ENCODE data around the gene CMYA5. TPM values are rescaled to one million over a fixed set of nuclear protein-coding genes. Genes with fewer than 3 reads are reported as not detected.
"Not testable (repeated sequence)": the region's sequence is repeated elsewhere in the genome, so short reads cannot be mapped to it uniquely, and the experiment has no call there.

Gene CMYA5
- total RNA-seq, 1 experiment from 2014 or later = 0.15 TPM

DNA sequence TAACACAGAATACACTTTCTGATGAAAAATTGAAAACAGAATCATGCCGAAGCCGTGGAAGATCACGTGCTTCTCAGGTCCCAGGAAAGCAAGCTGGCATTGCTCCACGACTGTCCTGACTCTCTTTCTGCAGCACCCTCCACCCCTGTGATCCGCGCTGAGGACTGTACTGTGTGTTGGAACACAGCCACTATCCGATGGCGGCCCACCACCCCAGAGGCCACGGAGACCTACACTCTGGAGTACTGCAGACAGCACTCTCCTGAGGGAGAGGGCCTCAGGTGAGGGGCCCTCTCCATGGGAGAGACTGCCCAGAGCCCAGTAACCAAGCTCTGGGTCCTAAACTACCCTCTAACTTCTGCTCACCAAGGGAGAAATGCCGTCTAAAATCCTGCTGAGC, 73.3 kb downstream of the CMYA5 start:
- intact Hi-C loops (cut with micrococcal nuclease) = no loop called here
- DNase-seq (no peak), ATAC-seq (no peak)
- H3K9me2 ChIP-seq (replicated peaks; ENCODE audit: low read length) = no peaks in the 10 kb centered on the region
- no peak overlapping the region for H3K9ac ChIP-seq (ENCODE audit: low read length)
- H3K9me3 ChIP-seq (ENCODE audit: low read length) = no peaks in the 10 kb centered on the region
- H3F3A ChIP-seq (ENCODE audit: low read length, unreplicated experiment) = no peaks in the 10 kb centered on the region
- no peaks in the 10 kb centered on the region for H3K79me2 ChIP-seq (ENCODE audit: low read length)
- POLR2A ChIA-PET (ENCODE audit: unreplicated experiment) = no interaction called here
- no peak overlapping the region for H2AFZ ChIP-seq (ENCODE audit: low read length)
- no peaks in the 10 kb centered on the region for H3K4me1 ChIP-seq (ENCODE audit: insufficient read depth, low read length)
- no peaks in the 10 kb centered on the region for H3K36me3 ChIP-seq (ENCODE audit: low read depth, low read length)
- H4K20me1 ChIP-seq (ENCODE audit: low read length) = no peaks in the 10 kb centered on the region
- BruUV-seq (replicated peaks) = no TSS peak
- H3K27me3 ChIP-seq (ENCODE audit: low read length) = no peaks in the 10 kb centered on the region
- H3K27ac ChIP-seq (ENCODE audit: low read length) = no peak overlapping the region
- H3K4me3 ChIP-seq (ENCODE audit: low read length) = no peak overlapping the region
- TF ChIP-seq EZH2phosphoT487 (IDR thresholded peaks at IDR 0.05; ENCODE audit: borderline replicate concordance, low read length) = no peak
- no peak for TF ChIP-seq EZH2 (IDR thresholded peaks at IDR 0.05; ENCODE audit: low read length, unreplicated experiment)
- CTCF ChIA-PET = no interaction called here
- no peak overlapping the region for H3K4me2 ChIP-seq (ENCODE audit: low read length)

DNA sequence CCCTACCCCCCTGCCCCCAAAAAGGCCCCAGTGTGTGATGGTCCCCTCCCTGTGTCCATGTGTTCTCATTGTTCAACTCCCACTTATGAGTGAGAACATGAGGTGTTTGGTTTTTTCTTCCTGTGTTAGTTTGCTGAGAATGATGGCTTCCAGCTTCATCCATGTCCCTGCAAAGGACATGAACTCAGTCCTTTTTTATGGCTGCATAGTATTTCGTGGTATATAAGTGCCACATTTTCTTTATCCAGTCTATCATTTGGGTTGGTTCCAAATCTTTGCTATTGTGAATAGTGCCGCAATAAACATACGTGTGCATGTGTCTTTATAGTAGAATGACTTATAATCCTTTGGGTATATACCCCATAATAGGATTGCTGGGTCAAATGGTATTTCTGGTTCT, 74.5 kb downstream of the CMYA5 start:
- H3K9ac ChIP-seq (ENCODE audit: low read length); H3K36me3 ChIP-seq (ENCODE audit: low read depth, low read length); ATAC-seq; H3K4me3 ChIP-seq (ENCODE audit: low read length); H3F3A ChIP-seq (ENCODE audit: low read length, unreplicated experiment); POLR2A ChIA-PET (ENCODE audit: unreplicated experiment); H4K20me1 ChIP-seq (ENCODE audit: low read length); H3K79me2 ChIP-seq (ENCODE audit: low read length); H2AFZ ChIP-seq (ENCODE audit: low read length); H3K4me2 ChIP-seq (ENCODE audit: low read length); H3K9me3 ChIP-seq (ENCODE audit: low read length); BruUV-seq (replicated peaks); CTCF ChIA-PET; DNase-seq; intact Hi-C loops (cut with micrococcal nuclease); H3K9me2 ChIP-seq (replicated peaks; ENCODE audit: low read length); H3K27me3 ChIP-seq (ENCODE audit: low read length); H3K4me1 ChIP-seq (ENCODE audit: insufficient read depth, low read length); H3K27ac ChIP-seq (ENCODE audit: low read length): not testable (repeated sequence)

DNA sequence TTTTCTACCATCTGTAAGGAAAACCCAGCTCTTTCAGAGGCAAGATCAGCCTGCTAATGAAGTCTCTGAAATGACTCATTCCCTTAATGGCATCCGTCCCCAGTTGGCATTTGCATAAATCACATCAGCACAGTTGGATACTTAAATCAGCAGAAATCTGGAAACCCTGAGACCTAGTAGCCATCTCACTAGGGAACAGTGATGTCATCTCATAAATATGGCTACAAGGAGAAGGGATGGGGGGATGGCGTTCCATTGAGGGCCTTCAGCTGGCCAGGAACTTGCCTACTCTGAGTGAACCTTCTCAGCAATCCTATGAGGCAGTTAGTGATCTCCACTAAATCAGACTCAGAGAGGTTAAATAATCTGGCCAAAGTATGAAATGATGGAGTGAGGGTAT, 81.8 kb downstream of the CMYA5 start:
- Histone ChIP-seq H4K20me1 (ENCODE audit: low read length) (no peaks in the 10 kb centered on the region), H3K27me3 (ENCODE audit: low read length) (no peaks in the 10 kb centered on the region), H3K9me2 (replicated peaks; ENCODE audit: low read length) (no peaks in the 10 kb centered on the region), H3F3A (ENCODE audit: low read length, unreplicated experiment) (no peaks in the 10 kb centered on the region), H3K27ac (ENCODE audit: low read length) (no peak overlapping the region), H3K4me1 (ENCODE audit: insufficient read depth, low read length) (no peaks in the 10 kb centered on the region), H3K4me2 (ENCODE audit: low read length) (no peak overlapping the region), H3K9ac (ENCODE audit: low read length) (no peak overlapping the region), H2AFZ (ENCODE audit: low read length) (no peak overlapping the region), H3K9me3 (ENCODE audit: low read length) (no peaks in the 10 kb centered on the region), H3K79me2 (ENCODE audit: low read length) (no peaks in the 10 kb centered on the region), H3K36me3 (ENCODE audit: low read depth, low read length) (no peaks in the 10 kb centered on the region), H3K4me3 (ENCODE audit: low read length) (no peak overlapping the region)
- ChIA-PET CTCF (no interaction called here), POLR2A (ENCODE audit: unreplicated experiment) (no interaction called here)
- intact Hi-C loops (cut with micrococcal nuclease) = no loop called here
- no TSS peak for BruUV-seq (replicated peaks)
- DNase-seq = no peak
- no peak for ATAC-seq
- TF ChIP-seq EZH2phosphoT487 (IDR thresholded peaks at IDR 0.05; ENCODE audit: borderline replicate concordance, low read length) (no peak), EZH2 (IDR thresholded peaks at IDR 0.05; ENCODE audit: low read length, unreplicated experiment) (no peak)
- TF ChIP-seq, protein P1, sequence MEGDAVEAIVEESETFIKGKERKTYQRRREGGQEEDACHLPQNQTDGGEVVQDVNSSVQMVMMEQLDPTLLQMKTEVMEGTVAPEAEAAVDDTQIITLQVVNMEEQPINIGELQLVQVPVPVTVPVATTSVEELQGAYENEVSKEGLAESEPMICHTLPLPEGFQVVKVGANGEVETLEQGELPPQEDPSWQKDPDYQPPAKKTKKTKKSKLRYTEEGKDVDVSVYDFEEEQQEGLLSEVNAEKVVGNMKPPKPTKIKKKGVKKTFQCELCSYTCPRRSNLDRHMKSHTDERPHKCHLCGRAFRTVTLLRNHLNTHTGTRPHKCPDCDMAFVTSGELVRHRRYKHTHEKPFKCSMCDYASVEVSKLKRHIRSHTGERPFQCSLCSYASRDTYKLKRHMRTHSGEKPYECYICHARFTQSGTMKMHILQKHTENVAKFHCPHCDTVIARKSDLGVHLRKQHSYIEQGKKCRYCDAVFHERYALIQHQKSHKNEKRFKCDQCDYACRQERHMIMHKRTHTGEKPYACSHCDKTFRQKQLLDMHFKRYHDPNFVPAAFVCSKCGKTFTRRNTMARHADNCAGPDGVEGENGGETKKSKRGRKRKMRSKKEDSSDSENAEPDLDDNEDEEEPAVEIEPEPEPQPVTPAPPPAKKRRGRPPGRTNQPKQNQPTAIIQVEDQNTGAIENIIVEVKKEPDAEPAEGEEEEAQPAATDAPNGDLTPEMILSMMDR (conservative IDR thresholded peaks at IDR 0.05; ENCODE audit: low read depth, low read length) = no peak

DNA sequence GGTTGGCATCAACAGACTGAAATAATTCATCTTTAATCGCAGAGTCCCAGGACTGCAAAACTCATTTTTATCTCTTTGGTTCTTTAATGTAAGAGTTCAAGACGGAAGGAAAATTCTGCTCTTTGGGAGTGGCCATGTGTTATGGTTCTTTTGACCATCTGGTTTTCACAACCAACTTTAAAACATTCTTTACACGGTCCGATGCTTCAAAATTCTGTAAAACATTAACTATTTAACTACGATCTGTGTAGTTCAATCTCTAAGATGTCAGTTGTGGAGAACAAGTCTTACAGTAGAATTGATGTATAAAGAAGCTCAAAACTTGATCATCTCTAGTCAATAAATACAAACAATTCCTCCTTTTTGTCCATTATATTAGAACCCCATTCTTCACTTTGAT, 83.0 kb downstream of the CMYA5 start:
- no TSS peak for BruUV-seq (replicated peaks)
- Histone ChIP-seq H3K9me2 (replicated peaks; ENCODE audit: low read length) (no peaks in the 10 kb centered on the region), H3K9ac (ENCODE audit: low read length) (no peak overlapping the region), H3K27ac (ENCODE audit: low read length) (no peak overlapping the region), H4K20me1 (ENCODE audit: low read length) (no peaks in the 10 kb centered on the region), H3K9me3 (ENCODE audit: low read length) (no peaks in the 10 kb centered on the region), H3K4me3 (ENCODE audit: low read length) (no peak overlapping the region), H3F3A (ENCODE audit: low read length, unreplicated experiment) (no peaks in the 10 kb centered on the region), H3K36me3 (ENCODE audit: low read depth, low read length) (no peaks in the 10 kb centered on the region), H3K4me1 (ENCODE audit: insufficient read depth, low read length) (no peaks in the 10 kb centered on the region), H3K27me3 (ENCODE audit: low read length) (no peaks in the 10 kb centered on the region), H2AFZ (ENCODE audit: low read length) (no peak overlapping the region), H3K4me2 (ENCODE audit: low read length) (no peak overlapping the region), H3K79me2 (ENCODE audit: low read length) (no peaks in the 10 kb centered on the region)
- ATAC-seq (no peak), DNase-seq (no peak)
- ChIA-PET CTCF (no interaction called here), POLR2A (ENCODE audit: unreplicated experiment) (no interaction called here)
- intact Hi-C loops (cut with micrococcal nuclease) = no loop called here
- no peak for TF ChIP-seq EZH2phosphoT487 (IDR thresholded peaks at IDR 0.05; ENCODE audit: borderline replicate concordance, low read length)
- TF ChIP-seq EZH2 (IDR thresholded peaks at IDR 0.05; ENCODE audit: low read length, unreplicated experiment) = no peak
- TF ChIP-seq, protein P1 (conservative IDR thresholded peaks at IDR 0.05; ENCODE audit: low read depth, low read length) = no peak
